ENCODE measurements around the gene NVL.
"Not testable (repeated sequence)": the region's sequence is repeated elsewhere in the genome, so short reads cannot be mapped to it uniquely, and the experiment has no call there.

NVL gene

DNA sequence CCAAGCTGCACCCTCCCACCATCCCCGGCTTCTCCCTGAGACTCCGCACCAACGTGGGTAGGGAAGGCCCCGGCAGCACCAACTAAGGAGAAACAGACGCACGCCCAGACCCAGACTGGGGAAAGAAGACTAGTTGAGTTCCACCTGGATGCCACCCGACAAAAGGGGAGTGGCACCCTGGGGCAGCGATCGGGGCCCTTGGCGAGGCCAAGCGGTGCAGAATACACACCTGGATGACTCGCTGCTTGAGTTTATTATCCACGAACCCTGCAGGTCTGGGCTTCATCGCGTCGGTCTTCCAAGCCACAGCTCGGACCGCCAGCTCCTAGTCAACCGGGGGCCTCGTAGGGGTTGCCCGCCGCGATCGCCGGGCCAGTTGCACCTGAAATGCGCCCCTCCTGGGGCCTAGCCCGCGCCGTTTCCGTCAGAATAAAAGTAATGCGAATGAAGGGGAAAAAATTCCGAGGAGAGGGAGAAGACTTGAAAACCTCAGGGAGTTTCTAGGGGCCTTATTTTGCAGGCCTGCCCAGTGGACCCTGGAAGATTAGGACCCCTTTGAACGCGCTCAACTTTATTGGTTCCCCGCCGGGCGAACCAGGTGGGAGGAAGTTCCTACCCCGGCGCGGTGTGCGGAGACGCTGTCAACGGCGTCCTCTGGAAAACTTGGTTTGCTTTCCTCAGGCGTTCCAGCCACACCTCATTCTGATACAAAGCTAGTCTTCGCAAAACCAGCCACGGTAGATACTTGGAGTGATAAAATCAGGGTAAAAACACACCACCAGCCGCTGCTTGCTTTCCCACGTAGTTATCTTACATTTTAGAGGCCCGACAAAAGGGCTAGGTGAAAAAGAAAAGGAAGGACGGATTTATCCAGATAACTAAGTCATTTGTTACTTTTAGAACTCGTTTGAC, at the start of gene NVL:
TSS of gene NVL (minus strand) at position 331 of the 912 bp plus-strand sequence. CDS start at position 286, 45 bp downstream.
- DNase-seq (ENCODE audit: low spot score), result peak; percentile 81

DNA sequence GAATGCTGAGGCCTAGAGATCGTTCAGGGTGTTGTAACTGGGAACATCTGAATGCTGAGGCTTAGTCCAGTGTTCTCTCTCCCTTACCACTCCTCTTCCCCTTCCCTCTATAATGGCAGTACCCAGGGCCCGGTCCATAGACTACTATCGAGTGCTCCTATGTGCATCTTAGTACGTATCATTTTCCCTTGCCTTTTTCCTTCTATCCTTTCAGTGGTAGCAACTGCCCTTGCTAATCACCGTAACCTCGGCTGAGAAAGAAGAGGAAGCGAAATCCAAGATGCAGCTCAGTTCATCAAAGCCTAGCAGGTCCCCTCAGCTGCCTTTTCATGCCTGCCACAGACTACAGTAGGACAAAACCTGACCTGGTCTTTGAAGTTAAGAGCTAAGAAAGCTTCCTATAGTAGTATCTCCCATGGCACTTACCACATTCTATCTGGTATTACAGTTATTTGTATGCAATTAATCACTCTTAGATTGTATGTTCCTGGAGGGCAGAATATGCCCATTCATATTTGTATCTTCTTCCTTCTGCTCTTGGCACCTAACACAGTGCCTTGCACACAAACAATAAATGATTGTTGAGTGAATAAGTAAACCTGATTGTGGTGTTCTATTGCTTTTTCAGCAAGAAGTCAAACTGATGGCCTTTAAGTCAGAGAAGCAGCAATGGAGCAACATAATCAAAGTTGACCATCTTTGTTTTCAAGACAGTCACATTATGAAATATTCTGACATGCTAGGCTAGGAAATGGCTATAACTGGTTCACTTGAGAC, 49.1 kb upstream of the NVL start:
- no peak for DNase-seq (ENCODE audit: low spot score)

GRCh38 chr1:224377676-224378006, 47.7 kb upstream of the NVL start:
- peak; percentile 50 for DNase-seq (ENCODE audit: low spot score)

- DNase-seq (ENCODE audit: low spot score), result no peak
These were observed 45.1 kb upstream of the NVL start for GRCh38 chr1:224375059-224375458.

- no peak for DNase-seq (ENCODE audit: low spot score)
These were observed 43.1 kb upstream of the NVL start for GRCh38 chr1:224373008-224373590.

- DNase-seq (ENCODE audit: low spot score), result no peak
These were observed 38.4 kb upstream of the NVL start for GRCh38 chr1:224368409-224368808.

GRCh38 chr1:224359207-224359606, 29.2 kb upstream of the NVL start:
- DNase-seq (ENCODE audit: low spot score), result no peak

GRCh38 chr1:224358237-224358636, 28.3 kb upstream of the NVL start:
- no peak for DNase-seq (ENCODE audit: low spot score)

DNA sequence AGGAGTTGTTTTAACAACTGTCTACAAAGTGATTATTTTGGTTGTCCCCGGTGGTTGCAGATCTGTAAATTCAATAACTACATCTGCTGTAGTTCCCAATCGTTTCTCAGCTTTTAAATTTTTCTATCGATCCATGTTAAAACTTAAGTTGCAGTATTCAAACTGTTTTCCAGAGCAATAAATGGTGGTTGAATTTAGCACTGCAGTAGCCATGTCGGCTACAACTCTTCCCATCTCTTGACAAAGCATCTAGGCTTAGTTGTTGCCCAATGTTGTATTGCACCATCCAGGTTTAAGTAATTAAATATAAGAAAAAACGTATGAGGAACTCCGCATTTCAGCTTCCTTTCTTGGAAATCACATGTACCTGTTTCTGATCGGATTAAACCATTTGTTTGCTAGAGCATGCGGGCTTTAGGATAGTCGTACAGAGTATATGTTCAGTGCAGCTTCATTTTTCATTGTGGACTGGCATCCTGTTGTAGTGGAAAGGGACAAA, 27.7 kb upstream of the NVL start:
- DNase-seq (ENCODE audit: low spot score), result no peak

GRCh38 chr1:224356685-224357625, 27.0 kb upstream of the NVL start, which contains the start of gene CNIH4:
CNIH4 (plus strand) TSS chr1:224356879; CDS start chr1:224356925, 46 bp downstream.
- DNase-seq (ENCODE audit: low spot score), result peak; percentile 94

- DNase-seq (ENCODE audit: low spot score), result no peak
These were observed 24.3 kb upstream of the NVL start for GRCh38 chr1:224353975-224354925.

DNA sequence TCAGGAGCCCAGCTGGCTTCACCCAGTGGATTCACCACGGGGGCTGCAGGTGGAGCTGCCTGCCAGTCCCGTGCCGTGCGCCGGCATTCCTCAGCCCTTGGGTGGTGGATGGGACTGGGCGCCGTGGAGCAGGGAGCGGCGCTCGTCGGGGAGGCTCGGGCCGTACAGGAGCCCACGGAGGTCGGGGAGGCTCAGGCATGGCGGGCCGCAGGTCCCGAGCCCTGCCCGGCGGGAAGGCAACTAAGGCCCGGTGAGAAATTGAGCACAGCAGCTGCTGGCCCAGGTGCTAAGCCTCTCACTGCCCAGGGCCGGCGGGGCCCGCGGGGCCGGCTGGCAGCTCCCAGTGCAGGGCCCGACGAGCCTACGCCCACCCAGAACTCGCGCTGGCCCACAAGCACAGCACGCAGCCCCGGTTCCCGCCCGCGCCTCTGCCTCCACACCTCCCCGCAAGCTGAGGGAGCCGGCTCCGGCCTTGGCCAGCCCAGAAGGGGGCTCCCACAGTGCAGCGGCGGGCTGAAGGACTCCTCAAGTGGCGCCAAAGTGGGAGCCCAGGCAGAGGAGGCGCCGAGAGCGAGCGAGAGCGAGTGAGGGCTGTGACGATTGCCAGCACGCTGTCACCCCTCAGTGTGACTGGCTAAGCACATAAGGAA, 22.6 kb upstream of the NVL start:
- not testable (repeated sequence) for DNase-seq (ENCODE audit: low spot score)

- DNase-seq (ENCODE audit: low spot score), result not testable (repeated sequence)
These were observed 19.7 kb upstream of the NVL start for GRCh38 chr1:224349716-224350115.

DNA sequence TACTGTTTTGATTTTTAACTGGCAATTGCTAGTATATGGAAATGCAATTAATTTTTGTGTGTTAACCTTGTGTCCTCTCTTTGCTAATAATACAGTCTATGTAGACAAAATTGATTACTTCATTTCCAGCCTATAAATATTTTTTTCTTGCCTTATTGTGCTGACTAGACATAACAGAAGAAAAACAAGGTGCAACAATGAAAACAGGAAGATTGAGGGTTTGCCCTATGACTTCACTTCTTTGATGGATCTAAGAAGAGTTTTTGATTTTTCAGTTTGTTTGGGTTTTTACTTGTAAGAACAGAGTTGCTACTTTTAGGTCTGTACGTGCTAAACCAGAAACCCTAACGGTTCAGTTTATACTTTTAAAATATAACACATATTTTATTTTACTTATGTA, 18.2 kb upstream of the NVL start:
- DNase-seq (ENCODE audit: low spot score), result peak; percentile 25

DNA sequence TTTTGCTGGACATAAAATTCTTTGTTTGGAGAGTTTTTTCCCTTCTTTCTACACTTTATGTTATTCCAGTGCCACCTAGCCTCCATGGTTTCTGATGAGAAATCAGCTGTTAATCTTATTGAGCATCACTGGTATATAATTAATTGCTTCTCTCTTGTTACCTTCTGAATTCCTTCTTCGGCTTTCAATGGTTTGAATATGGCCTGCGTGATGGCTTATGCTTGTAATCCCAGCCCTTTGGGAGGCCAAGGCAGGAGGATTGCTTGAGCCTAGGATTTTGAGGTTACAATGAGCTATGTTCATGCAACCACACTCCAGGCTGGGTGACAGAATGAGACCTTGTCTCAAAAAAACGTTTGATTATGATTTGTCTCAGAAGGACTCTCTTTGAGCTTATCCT, 13.7 kb upstream of the NVL start:
- no peak for DNase-seq (ENCODE audit: low spot score)

GRCh38 chr1:224340453-224341384, 10.7 kb upstream of the NVL start:
- DNase-seq (ENCODE audit: low spot score), result peak; percentile 25

DNA sequence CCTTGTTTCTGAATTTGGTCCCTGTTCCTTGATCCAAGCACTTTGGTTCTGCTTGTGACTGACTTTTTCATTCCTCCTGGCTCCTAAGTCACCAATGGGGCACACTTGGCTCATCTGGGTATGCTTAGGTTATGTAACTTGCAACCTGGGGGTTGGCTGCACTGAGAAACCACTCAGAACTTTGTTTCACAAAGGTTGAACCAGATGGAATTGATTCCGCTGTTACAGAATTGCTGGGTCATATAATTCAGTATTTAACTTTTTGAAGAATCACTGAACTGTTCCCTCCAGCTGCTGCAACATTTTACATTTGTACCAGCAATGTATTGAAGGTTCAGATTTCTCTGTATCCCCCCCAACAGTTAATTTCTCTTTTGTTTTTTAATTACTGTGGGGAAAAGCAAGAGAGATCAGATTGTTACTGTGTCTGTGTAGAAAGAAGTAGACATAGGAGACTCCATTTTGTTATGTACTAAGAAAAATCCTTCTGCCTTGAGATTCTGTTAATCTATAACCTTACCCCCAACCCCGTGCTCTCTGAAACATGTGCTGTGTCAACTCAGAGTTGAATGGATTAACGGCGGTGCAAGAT, 9.6 kb upstream of the NVL start:
- DNase-seq (ENCODE audit: low spot score), result no peak
